Endothelial cell of umbilical vein (primary cell): ENCODE data around the gene HTATSF1. TPM values are rescaled to one million over a fixed set of nuclear protein-coding genes. Genes with fewer than 3 reads are reported as not detected.

Experiments
- BruUV-seq: library from RNA; stranded (reverse); fragments of 400-500 nt; replicated peaks from 2 replicates; lab custom pipeline; 2021; lab: Mats Ljungman, UMichigan
- CTCF ChIA-PET: fragments of 300-600, 350-600 bp; sonication (Branson Sonifier 250); formaldehyde crosslinking; loops from one replicate; lab custom pipeline; 2021; ENCODE audit warnings: antibody characterized with exemption, inconsistent platforms; lab: Charles Lee
- POLR2A ChIA-PET: fragments of 300-600, 350-600 bp; sonication (Branson Sonifier 250); formaldehyde crosslinking; loops from one replicate; lab custom pipeline; 2021; ENCODE audit warnings: antibody characterized with exemption, inconsistent platforms; lab: Charles Lee
- DNase-seq: peaks from one replicate; pipeline ENCODE4 v3.0.0-alpha.2; 2011; ENCODE audit warnings: low read depth, low spot score
- FAIRE-seq: peaks from 2 replicates; lab custom pipeline; 2011; peaks lifted over from hg19 to GRCh38; lab: Jason Lieb, UNC
- H2AFZ ChIP-seq: 2 replicates; pipeline ENCODE4 v1.6.0; 2012; ENCODE audit warnings: low read depth, low read length, control low read depth, inconsistent platforms
- H3K27ac ChIP-seq: 2 replicates; pipeline ENCODE4 v1.5.1; 2011; ENCODE audit warnings: low read depth, mild to moderate bottlenecking, control low read depth, low read length, moderate library complexity; ENCODE audit not compliant: insufficient read depth
- H3K27me3 ChIP-seq, 2 experiments: 2 replicates each; pipeline versions ENCODE4 v1.6.0 to v1.6.1; 2011; ENCODE audit warnings: low read length in 2 of 2, mixed read lengths in 1 of 2; ENCODE audit not compliant: control insufficient read depth in 2 of 2, insufficient read depth in 2 of 2
- H3K36me3 ChIP-seq, 2 experiments: 2 replicates in 1 of 2; 3 replicates in 1 of 2; pipeline ENCODE4 v1.5.1; 2011; ENCODE audit warnings: low read length in 2 of 2, mild to moderate bottlenecking in 1 of 2, moderate library complexity in 1 of 2; ENCODE audit not compliant: control insufficient read depth in 2 of 2, insufficient read depth in 2 of 2; ENCODE audit errors: extremely low read depth in 1 of 2
- H3K4me1 ChIP-seq: 3 replicates; pipeline ENCODE4 v1.5.1; 2011; ENCODE audit warnings: mild to moderate bottlenecking, low read length; ENCODE audit not compliant: control insufficient read depth, insufficient read depth; ENCODE audit errors: extremely low read depth
- H3K4me2 ChIP-seq: 2 replicates; pipeline ENCODE4 v1.6.1; 2011; ENCODE audit warnings: low read length, control low read depth, mixed read lengths; ENCODE audit not compliant: insufficient read depth
- H3K4me3 ChIP-seq, 3 experiments: fragments of 200-600 bp in 1 of 3; sonication (generic), shearing (Covaris generic) in 1 of 3; replicated peaks in 1 of 3; 2 replicates each; pipeline ENCODE4 v1.5.1; 2011 to 2016; ENCODE audit warnings: control low read depth in 3 of 3, low read length in 3 of 3, mild to moderate bottlenecking in 2 of 3, inconsistent platforms in 1 of 3, low read depth in 1 of 3, moderate library complexity in 1 of 3; ENCODE audit not compliant: insufficient read depth in 1 of 3
- H3K79me2 ChIP-seq: 2 replicates; pipeline ENCODE4 v1.6.0; 2012; ENCODE audit warnings: low read length, inconsistent platforms; ENCODE audit not compliant: control insufficient read depth, insufficient read depth
- H3K9ac ChIP-seq: replicated peaks from 2 replicates; pipeline ENCODE3; 2011; ENCODE audit warnings: low read length, control low read depth; ENCODE audit not compliant: insufficient read depth; ENCODE audit errors: extremely low read depth
- H3K9me1 ChIP-seq: replicated peaks from 3 replicates; pipeline ENCODE4 v1.6.0; 2011; ENCODE audit warnings: mild to moderate bottlenecking, low read length; ENCODE audit not compliant: control insufficient read depth, insufficient read depth; ENCODE audit errors: extremely low read depth
- H3K9me3 ChIP-seq: replicated peaks from 2 replicates; pipeline ENCODE4 v1.5.1; 2012; ENCODE audit warnings: low read length, inconsistent platforms; ENCODE audit not compliant: control insufficient read depth, insufficient read depth
- H4K20me1 ChIP-seq: replicated peaks from 2 replicates; pipeline ENCODE3; 2011; ENCODE audit warnings: mild to moderate bottlenecking, low read length; ENCODE audit not compliant: control insufficient read depth, insufficient read depth; ENCODE audit errors: extremely low read depth
- EZH2 ChIP-seq: IDR thresholded peaks from 2 replicates; pipeline ENCODE4 v1.6.1; 2012; ENCODE audit warnings: borderline replicate concordance, low read depth, mild to moderate bottlenecking, moderate library complexity, low read length, inconsistent platforms; ENCODE audit not compliant: severe bottlenecking
- FOS ChIP-seq: IDR thresholded peaks from 2 replicates; pipeline ENCODE4 v1.6.1; 2011; ENCODE audit warnings: mild to moderate bottlenecking, low read length, moderate library complexity, borderline replicate concordance; ENCODE audit not compliant: insufficient read depth
- GATA2 ChIP-seq: IDR thresholded peaks from 2 replicates; pipeline ENCODE4 v1.7.0; 2011; ENCODE audit warnings: low read depth, mild to moderate bottlenecking, moderate library complexity, mixed read lengths, low read length; ENCODE audit not compliant: insufficient read length, insufficient read depth
- JUN ChIP-seq: IDR thresholded peaks from 2 replicates; pipeline ENCODE4 v1.6.1; 2011; ENCODE audit warnings: borderline replicate concordance, low read depth; ENCODE audit not compliant: insufficient read length, insufficient read depth
- MYC ChIP-seq: IDR thresholded peaks from one replicate; pipeline ENCODE4 v1.6.1; 2011; ENCODE audit warnings: mild to moderate bottlenecking, low read depth, low read length
- POLR2A ChIP-seq: IDR thresholded peaks from 2 replicates; pipeline ENCODE4 v1.6.1; 2012; ENCODE audit warnings: low read depth, mild to moderate bottlenecking, control low read depth, low read length
- POLR2AphosphoS5 ChIP-seq: IDR thresholded peaks from 2 replicates; pipeline ENCODE4 v1.6.1; 2012; ENCODE audit warnings: low read depth, mild to moderate bottlenecking, control low read depth, low read length, moderate library complexity; ENCODE audit not compliant: insufficient read depth
- dilution Hi-C: fragments of 300-500 bp; cut with MboI; formaldehyde crosslinking; loops from one replicate; pipeline ENCODE4 v1.15.0; 2019; ENCODE audit warnings: low sequenced_read_pairs; ENCODE audit not compliant: extremely low pct_ligation_motif_present
- intact Hi-C: fragments of 100-400 bp; cut with micrococcal nuclease; formaldehyde crosslinking; loops from one replicate; pipeline ENCODE4 v1.10.0; 2022
- polyA plus RNA-seq, 4 experiments: library from polyadenylated mRNA; depleted of rRNA in 3 of 4; stranded (reverse) in 3 of 4; unstranded in 1 of 4; fragments of >200 nt; gene quantifications; 2 replicates each; pipeline versions ENCODE4 v1.2.1 to v1.2.3, GENCODE V29; 2011 to 2012; ENCODE audit warnings: missing spikeins in 1 of 4
- total RNA-seq: library from RNA; stranded (reverse); gene quantifications from 2 replicates; pipeline ENCODE4 v1.2.3, GENCODE V29; 2021
- TF ChIP-seq, protein P1 (sequence below): IDR thresholded peaks from 2 replicates; pipeline ENCODE4 v1.6.1; 2011; ENCODE audit not compliant: insufficient read depth, insufficient read length
- TF ChIP-seq, protein P2 (sequence below), 2 donors: IDR thresholded peaks; 1 replicate in 1 of 2; 2 replicates in 1 of 2; pipeline ENCODE4 v1.5.1; 2011; ENCODE audit warnings: low read length in 2 of 2, mild to moderate bottlenecking in 2 of 2, moderate library complexity in 2 of 2, control low read depth in 1 of 2, inconsistent platforms in 1 of 2, low read depth in 1 of 2; ENCODE audit not compliant: insufficient read depth in 1 of 2; ENCODE audit errors: extremely low read depth in 1 of 2

Gene HTATSF1
- total and polyA plus RNA-seq, 2 donors (not counting 3 experiments of a cell fraction or from before 2014, with no cell fraction given): 1.0 to 31.1 TPM

DNA sequence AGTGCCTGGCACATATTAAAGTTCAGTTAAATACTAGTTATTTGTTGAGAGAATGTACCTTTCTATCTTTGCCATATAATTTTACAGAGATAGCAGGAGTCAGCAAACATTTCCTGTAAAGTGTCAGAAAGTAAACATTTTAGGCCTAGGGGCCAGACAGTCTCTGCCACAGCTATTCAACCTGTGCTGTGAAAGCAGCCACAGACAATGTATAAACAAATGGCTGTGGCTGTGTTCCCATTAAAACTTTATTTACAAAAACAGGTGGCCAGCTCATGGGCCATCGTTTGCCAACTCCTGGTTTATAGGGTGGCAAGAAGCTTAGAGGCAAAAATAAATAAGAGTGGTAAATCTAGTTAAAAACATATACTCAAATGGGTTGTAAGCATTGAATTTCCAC, 43.6 kb upstream of the HTATSF1 start:
- no peak for DNase-seq
- no peaks in the 10 kb centered on the region for H3K27me3 ChIP-seq
- dilution Hi-C loops: no loop called here
- H3K79me2 ChIP-seq: no peaks in the 10 kb centered on the region
- no peaks in the 10 kb centered on the region for H3K36me3 ChIP-seq
- TF ChIP-seq, protein P1, sequence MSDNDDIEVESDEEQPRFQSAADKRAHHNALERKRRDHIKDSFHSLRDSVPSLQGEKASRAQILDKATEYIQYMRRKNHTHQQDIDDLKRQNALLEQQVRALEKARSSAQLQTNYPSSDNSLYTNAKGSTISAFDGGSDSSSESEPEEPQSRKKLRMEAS: no peak
- TF ChIP-seq JUN (no peak), POLR2A (no peak), EZH2 (no peak), GATA2 (no peak), POLR2AphosphoS5 (no peak), MYC (no peak), FOS (no peak)
- TF ChIP-seq, protein P2, sequence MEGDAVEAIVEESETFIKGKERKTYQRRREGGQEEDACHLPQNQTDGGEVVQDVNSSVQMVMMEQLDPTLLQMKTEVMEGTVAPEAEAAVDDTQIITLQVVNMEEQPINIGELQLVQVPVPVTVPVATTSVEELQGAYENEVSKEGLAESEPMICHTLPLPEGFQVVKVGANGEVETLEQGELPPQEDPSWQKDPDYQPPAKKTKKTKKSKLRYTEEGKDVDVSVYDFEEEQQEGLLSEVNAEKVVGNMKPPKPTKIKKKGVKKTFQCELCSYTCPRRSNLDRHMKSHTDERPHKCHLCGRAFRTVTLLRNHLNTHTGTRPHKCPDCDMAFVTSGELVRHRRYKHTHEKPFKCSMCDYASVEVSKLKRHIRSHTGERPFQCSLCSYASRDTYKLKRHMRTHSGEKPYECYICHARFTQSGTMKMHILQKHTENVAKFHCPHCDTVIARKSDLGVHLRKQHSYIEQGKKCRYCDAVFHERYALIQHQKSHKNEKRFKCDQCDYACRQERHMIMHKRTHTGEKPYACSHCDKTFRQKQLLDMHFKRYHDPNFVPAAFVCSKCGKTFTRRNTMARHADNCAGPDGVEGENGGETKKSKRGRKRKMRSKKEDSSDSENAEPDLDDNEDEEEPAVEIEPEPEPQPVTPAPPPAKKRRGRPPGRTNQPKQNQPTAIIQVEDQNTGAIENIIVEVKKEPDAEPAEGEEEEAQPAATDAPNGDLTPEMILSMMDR (IDR thresholded peaks at IDR 0.05; ENCODE audit: extremely low read depth in 1 of 2, insufficient read depth in 1 of 2, low read depth in 1 of 2, low read length in 2 of 2): no peak
- H3K9me3 ChIP-seq: no peaks in the 10 kb centered on the region
- intact Hi-C loops: no loop called here
- no peak overlapping the region for H3K9ac ChIP-seq
- no peaks in the 10 kb centered on the region for H3K9me1 ChIP-seq
- H4K20me1 ChIP-seq: no peaks in the 10 kb centered on the region
- CTCF ChIA-PET: no interaction called here
- POLR2A ChIA-PET: no interaction called here
- no peak overlapping the region for H3K27ac ChIP-seq
- BruUV-seq: no TSS peak
- no peak overlapping the region for H3K4me2 ChIP-seq
- H2AFZ ChIP-seq: no peak overlapping the region
- H3K4me1 ChIP-seq: no peaks in the 10 kb centered on the region
- no peak for FAIRE-seq
- H3K4me3 ChIP-seq: no peak overlapping the region
